SU-DHL-6 (cell line): Measurements from ENCODE around the gene CD38.

Experiments
- H2AFZ ChIP-seq: fragments of 200-600 bp; sonication (generic); 2 replicates; pipeline ENCODE4 v1.6.1; 2014; ENCODE audit warnings: low read depth, mild to moderate bottlenecking, moderate library complexity, mixed read lengths, antibody characterized with exemption, low read length; ENCODE audit not compliant: severe bottlenecking
- H3F3A ChIP-seq: fragments of 200-600 bp; shearing (Covaris generic); 2 replicates; pipeline ENCODE4 v1.6.0; 2016; ENCODE audit warnings: antibody characterized with exemption, mild to moderate bottlenecking; ENCODE audit not compliant: insufficient read depth
- H3K27ac ChIP-seq: fragments of 200-600 bp; sonication (generic); 2 replicates; pipeline ENCODE4 v1.5.1; 2016; ENCODE audit warnings: low read depth, mild to moderate bottlenecking, low read length, moderate library complexity, mixed read lengths
- H3K27me3 ChIP-seq: fragments of 200-600 bp; sonication (generic), shearing (Covaris generic); 2 replicates; pipeline ENCODE4 v1.6.0; 2014; ENCODE audit warnings: mild to moderate bottlenecking, low read length
- H3K36me3 ChIP-seq: fragments of 200-600 bp; sonication (generic); 2 replicates; pipeline ENCODE4 v1.6.1; 2014; ENCODE audit warnings: mild to moderate bottlenecking, low read length, mixed read lengths
- H3K4me2 ChIP-seq: fragments of 300-600, 200-600 bp; shearing (Covaris generic), sonication (generic); 2 replicates; pipeline ENCODE4 v1.6.0; 2014; ENCODE audit warnings: low read length, low read depth, mild to moderate bottlenecking; ENCODE audit not compliant: poor library complexity, severe bottlenecking
- H3K4me3 ChIP-seq: fragments of 200-600 bp; sonication (generic); 2 replicates; pipeline ENCODE4 v1.5.1; 2014; ENCODE audit warnings: antibody characterized with exemption, low read length, mild to moderate bottlenecking, mixed read lengths; ENCODE audit not compliant: insufficient read depth, poor library complexity, severe bottlenecking
- H3K79me2 ChIP-seq: fragments of 200-600 bp; sonication (generic); 2 replicates; pipeline ENCODE4 v1.6.1; 2014; ENCODE audit warnings: mild to moderate bottlenecking, low read length, moderate library complexity; ENCODE audit not compliant: insufficient read depth
- H3K9ac ChIP-seq: fragments of 200-600 bp; sonication (generic); 2 replicates; pipeline ENCODE4 v1.7.0; 2014; ENCODE audit warnings: mild to moderate bottlenecking, low read length
- H3K9me2 ChIP-seq: fragments of 200-600 bp; sonication (generic); replicated peaks from 2 replicates; pipeline ENCODE4 v1.6.1; 2014; ENCODE audit warnings: low read length; ENCODE audit not compliant: insufficient read depth
- H3K9me3 ChIP-seq: fragments of 200-600 bp; sonication (generic); 2 replicates; pipeline ENCODE4 v1.6.1; 2014; ENCODE audit warnings: low read length, mixed read lengths; ENCODE audit not compliant: insufficient read depth
- H4K20me1 ChIP-seq: fragments of 200-600 bp; sonication (generic); 2 replicates; pipeline ENCODE4 v1.6.1; 2014; ENCODE audit warnings: low read depth, mild to moderate bottlenecking, antibody characterized with exemption, low read length, moderate library complexity, mixed read lengths
- CTCF ChIP-seq: fragments of 200-600 bp; sonication (generic); IDR thresholded peaks from one replicate; pipeline ENCODE4 v1.5.1; 2017; ENCODE audit warnings: antibody characterized with exemption, mild to moderate bottlenecking, low read length, moderate library complexity; ENCODE audit not compliant: insufficient read depth, poor library complexity, severe bottlenecking
- EZH2phosphoT487 ChIP-seq: fragments of 200-600 bp; sonication (generic), shearing (Covaris generic); conservative IDR thresholded peaks from 2 replicates; pipeline ENCODE4 v1.6.1; 2018; ENCODE audit warnings: mild to moderate bottlenecking, antibody characterized with exemption, low read length, moderate library complexity, mixed read lengths

CD38 gene

GRCh38 chr4:15784959-15785634 lies 7.0 kb downstream of the CD38 start:
- H4K20me1 ChIP-seq, result no peaks in the 10 kb centered on the region
- TF ChIP-seq EZH2phosphoT487, result no peak
- TF ChIP-seq CTCF, result no peak
- peak overlapping the region; percentile 92 for H3K27ac ChIP-seq
- H3K9me2 ChIP-seq, result no peaks in the 10 kb centered on the region
- H3F3A ChIP-seq, result peaks cover 57% of the 10 kb centered on the region
- peak overlapping the region; percentile 64 for H3K4me2 ChIP-seq
- H3K79me2 ChIP-seq, result peaks cover 91% of the 10 kb centered on the region
- no peaks in the 10 kb centered on the region for H3K9me3 ChIP-seq
- peak overlapping the region; percentile 38 for H3K9ac ChIP-seq
- no peak overlapping the region for H2AFZ ChIP-seq
- peak overlapping the region; percentile 29 for H3K4me3 ChIP-seq
- H3K27me3 ChIP-seq, result no peaks in the 10 kb centered on the region
- H3K36me3 ChIP-seq, result peaks cover 61% of the 10 kb centered on the region

- Histone ChIP-seq H3K27ac (peak overlapping the region; percentile 92; the same call in 1 of the 2 replicates), H3K9ac (no peak overlapping the region), H3K4me2 (no peak overlapping the region), H3K36me3 (peaks cover 51% of the 10 kb centered on the region), H2AFZ (no peak overlapping the region), H3K27me3 (no peaks in the 10 kb centered on the region), H4K20me1 (no peaks in the 10 kb centered on the region), H3F3A (peaks cover 51% of the 10 kb centered on the region), H3K9me3 (no peaks in the 10 kb centered on the region), H3K79me2 (peaks cover 74% of the 10 kb centered on the region), H3K4me3 (no peak overlapping the region), H3K9me2 (no peaks in the 10 kb centered on the region)
- no peak for TF ChIP-seq CTCF
- no peak for TF ChIP-seq EZH2phosphoT487
These were observed 8.6 kb downstream of the CD38 start for GRCh38 chr4:15786743-15787142.

- Histone ChIP-seq H2AFZ (no peak overlapping the region), H3K9ac (no peak overlapping the region), H3F3A (peaks cover 51% of the 10 kb centered on the region), H3K4me2 (peak overlapping the region; percentile 90), H3K36me3 (peaks cover 11% of the 10 kb centered on the region), H3K4me3 (no peak overlapping the region), H3K27ac (peak overlapping the region; percentile 96), H3K9me2 (no peaks in the 10 kb centered on the region), H3K27me3 (no peaks in the 10 kb centered on the region), H3K9me3 (no peaks in the 10 kb centered on the region), H4K20me1 (no peaks in the 10 kb centered on the region), H3K79me2 (peaks cover 75% of the 10 kb centered on the region)
- TF ChIP-seq EZH2phosphoT487, result no peak
- TF ChIP-seq CTCF, result no peak
These were observed 14.8 kb downstream of the CD38 start for GRCh38 chr4:15792974-15793373.
